Esophagus squamous epithelium (tissue), 4 donors: ENCODE measurements around the gene DENND1A.

Source experiments
- CTCF ChIP-seq, 6 experiments: fragments of 450-650 bp in 4 of 6; fragments of 200-600 bp in 2 of 6; sonication (generic) in 2 of 6; IDR thresholded peaks; one replicate each; pipeline ENCODE4 v1.5.1; 2016 to 2019; ENCODE audit warnings: antibody characterized with exemption in 6 of 6, mild to moderate bottlenecking in 4 of 6, moderate library complexity in 4 of 6
- POLR2A ChIP-seq, 4 donors: fragments of 450-650 bp; IDR thresholded peaks; one replicate each; pipeline ENCODE4 v1.6.1; 2017; ENCODE audit warnings: antibody characterized with exemption in 4 of 4, mild to moderate bottlenecking in 4 of 4, moderate library complexity in 3 of 4

- TF ChIP-seq POLR2A (IDR thresholded peaks at IDR 0.05) (no peak), CTCF (IDR thresholded peaks at IDR 0.05) (no peak)
Measured at GRCh38 chr9:123564652-123565051, 365.3 kb downstream of the DENND1A start.
